ENCODE results near the gene STK36.

The STK36 gene

DNA sequence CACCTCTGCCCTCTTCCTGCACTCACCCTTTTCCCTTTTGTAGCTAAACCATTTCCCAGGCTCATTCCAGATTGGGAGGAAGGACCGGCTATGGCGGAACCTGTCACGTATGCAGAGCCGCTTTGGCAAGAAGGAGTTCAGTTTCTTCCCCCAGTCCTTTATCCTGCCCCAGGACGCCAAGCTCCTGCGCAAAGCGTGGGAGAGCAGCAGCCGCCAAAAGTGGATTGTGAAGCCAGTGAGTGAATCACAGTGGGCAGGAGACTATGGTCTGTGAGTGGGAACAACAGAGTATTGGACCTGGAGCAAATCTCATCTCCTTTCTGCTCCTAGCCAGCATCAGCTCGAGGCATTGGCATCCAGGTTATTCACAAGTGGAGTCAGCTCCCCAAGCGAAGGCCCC, 75.1 kb downstream of the STK36 start:
- TF ChIP-seq, protein P1, sequence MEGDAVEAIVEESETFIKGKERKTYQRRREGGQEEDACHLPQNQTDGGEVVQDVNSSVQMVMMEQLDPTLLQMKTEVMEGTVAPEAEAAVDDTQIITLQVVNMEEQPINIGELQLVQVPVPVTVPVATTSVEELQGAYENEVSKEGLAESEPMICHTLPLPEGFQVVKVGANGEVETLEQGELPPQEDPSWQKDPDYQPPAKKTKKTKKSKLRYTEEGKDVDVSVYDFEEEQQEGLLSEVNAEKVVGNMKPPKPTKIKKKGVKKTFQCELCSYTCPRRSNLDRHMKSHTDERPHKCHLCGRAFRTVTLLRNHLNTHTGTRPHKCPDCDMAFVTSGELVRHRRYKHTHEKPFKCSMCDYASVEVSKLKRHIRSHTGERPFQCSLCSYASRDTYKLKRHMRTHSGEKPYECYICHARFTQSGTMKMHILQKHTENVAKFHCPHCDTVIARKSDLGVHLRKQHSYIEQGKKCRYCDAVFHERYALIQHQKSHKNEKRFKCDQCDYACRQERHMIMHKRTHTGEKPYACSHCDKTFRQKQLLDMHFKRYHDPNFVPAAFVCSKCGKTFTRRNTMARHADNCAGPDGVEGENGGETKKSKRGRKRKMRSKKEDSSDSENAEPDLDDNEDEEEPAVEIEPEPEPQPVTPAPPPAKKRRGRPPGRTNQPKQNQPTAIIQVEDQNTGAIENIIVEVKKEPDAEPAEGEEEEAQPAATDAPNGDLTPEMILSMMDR (IDR thresholded peaks at IDR 0.05; ENCODE audit: low read depth, low read length), result no peak
- no peak overlapping the region for H3K4me3 ChIP-seq (ENCODE audit: low read depth, low read length)

DNA sequence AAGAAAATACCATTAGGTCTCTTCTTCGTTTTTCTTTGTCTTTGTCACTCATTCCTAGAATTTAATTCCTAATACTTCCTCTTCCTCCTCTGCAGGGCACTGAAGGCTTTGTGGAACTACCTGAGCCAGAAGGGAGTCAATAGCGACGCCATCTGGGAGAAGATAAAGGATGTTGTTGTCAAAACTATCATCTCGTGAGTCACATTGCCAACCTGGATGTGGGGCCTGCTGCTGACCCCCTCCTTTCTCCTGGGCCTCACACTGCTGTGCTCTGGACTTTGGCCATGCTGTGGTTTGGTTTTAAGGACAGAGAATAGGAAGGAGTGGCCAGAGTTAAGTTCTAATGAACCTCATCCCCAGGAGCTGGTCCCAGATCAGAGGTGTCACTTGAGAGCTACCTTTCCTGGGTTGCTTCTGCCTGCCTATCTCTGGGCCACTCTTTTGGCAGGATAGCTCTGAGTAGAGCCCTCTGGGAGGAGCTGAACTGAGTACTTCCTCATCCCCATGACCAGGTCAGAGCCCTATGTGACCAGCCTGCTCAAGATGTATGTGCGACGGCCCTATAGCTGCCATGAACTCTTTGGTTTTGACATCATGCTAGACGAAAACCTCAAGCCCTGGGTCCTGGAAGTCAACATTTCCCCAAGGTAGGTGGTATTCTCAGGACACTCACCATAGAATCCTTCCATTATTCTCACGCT, 77.0 kb downstream of the STK36 start:
- TF ChIP-seq, protein P1 (IDR thresholded peaks at IDR 0.05; ENCODE audit: low read depth, low read length), result no peak
- H3K4me3 ChIP-seq (ENCODE audit: low read depth, low read length), result no peak overlapping the region
